Left ventricle myocardium inferior (tissue), 1 donor: ENCODE results near the gene NOP14. TPM values are rescaled to one million over a fixed set of nuclear protein-coding genes. Genes with fewer than 3 reads are reported as not detected.

Experiments
- DNase-seq: peaks from one replicate; pipeline ENCODE4 v3.0.0-alpha.2; 2020
- H3K27ac ChIP-seq: fragments of 200-600 bp; replicated peaks from 2 replicates; pipeline ENCODE4 v1.8.0; 2021
- H3K27me3 ChIP-seq: fragments of 200-600 bp; 2 replicates; pipeline ENCODE4 v1.8.0; 2021; ENCODE audit warnings: low read depth
- H3K36me3 ChIP-seq: fragments of 200-600 bp; 2 replicates; pipeline ENCODE4 v1.8.0; 2021
- H3K4me1 ChIP-seq: fragments of 200-600 bp; 2 replicates; pipeline ENCODE4 v1.8.0; 2021
- H3K4me3 ChIP-seq: fragments of 200-600 bp; 2 replicates; pipeline ENCODE4 v1.8.0; 2021; ENCODE audit warnings: mild to moderate bottlenecking, moderate library complexity
- H3K9me3 ChIP-seq: fragments of 200-600 bp; replicated peaks from 2 replicates; pipeline ENCODE4 v1.8.0; 2021
- CTCF ChIP-seq: fragments of 200-600 bp; IDR thresholded peaks from 2 replicates; pipeline ENCODE4 v1.8.0; 2021; ENCODE audit warnings: antibody characterized with exemption, mild to moderate bottlenecking, borderline replicate concordance
- intact Hi-C: fragments of 100-400 bp; cut with micrococcal nuclease; formaldehyde crosslinking; loops from one replicate; pipeline ENCODE4 v1.11.0; 2022
- total RNA-seq: library from RNA; stranded (reverse); fragmentation: NEBNext Ultra II Directional; extraction: Animal tissue kit (Norgen Biotek cat#: 25700); gene quantifications from one replicate; pipeline ENCODE4 v1.2.1, GENCODE V29; 2021
- donor health status: DM: no; HTN: yes; CAD: no; lungs with severe emphysema.

The NOP14 gene
- total RNA-seq, 1 donor from 2014 or later: 17.4 TPM

- intact Hi-C loops: no loop called here
- Histone ChIP-seq H3K27me3 (no peaks in the 10 kb centered on the region), H3K27ac (no peak overlapping the region), H3K4me3 (no peak overlapping the region), H3K4me1 (peaks cover 40% of the 10 kb centered on the region), H3K9me3 (no peaks in the 10 kb centered on the region), H3K36me3 (peaks cover 86% of the 10 kb centered on the region)
- no peak for DNase-seq
- no peak for TF ChIP-seq CTCF
These were observed 36.0 kb downstream of the NOP14 start for GRCh38 chr4:2927016-2927695.

DNA sequence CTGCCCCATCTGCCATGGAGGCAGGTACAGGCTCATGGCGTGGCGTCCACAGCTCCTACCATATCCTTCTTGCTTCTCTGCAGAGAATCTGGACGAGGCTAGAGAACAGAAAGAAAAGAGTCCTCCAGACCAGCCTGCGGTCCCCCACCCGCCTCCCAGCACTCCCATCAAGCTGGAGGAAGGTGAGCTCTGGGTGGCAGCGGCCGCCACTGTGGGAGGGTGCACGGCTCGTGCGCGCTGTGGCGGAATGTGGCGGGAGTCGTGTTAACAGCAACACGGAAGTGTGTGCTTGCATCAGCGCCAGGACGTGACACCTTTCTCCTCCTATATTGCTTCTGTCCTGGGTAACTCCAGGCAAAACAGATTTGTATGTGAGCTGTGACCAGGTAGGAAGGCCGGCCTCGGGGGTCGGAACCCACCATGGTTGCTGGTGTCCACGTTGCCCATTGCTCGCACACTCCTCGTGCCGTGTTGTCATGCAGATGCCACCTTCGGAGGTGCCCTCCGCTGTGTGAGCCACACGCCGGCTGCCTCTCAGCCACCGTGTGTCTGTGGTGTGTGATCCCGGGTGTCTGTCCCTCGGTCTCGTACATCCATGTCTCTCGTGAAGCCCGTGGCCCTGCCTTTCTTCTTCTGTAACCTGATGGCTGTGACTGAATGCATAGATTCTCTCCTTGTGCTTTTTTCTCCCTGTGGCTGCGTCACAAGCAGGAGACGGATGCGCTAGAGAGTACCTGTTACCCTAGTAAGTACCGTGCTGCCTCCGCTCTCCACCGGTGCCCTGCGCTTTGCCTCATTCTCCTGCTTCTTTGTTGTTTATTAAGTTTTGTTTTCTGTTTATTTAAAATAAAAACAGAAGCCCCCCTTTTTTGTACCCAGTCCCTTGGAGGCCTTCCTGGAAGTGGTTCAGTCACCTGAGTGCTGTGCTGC, 37.0 kb downstream of the NOP14 start:
- Histone ChIP-seq H3K27me3 (no peaks in the 10 kb centered on the region), H3K9me3 (no peaks in the 10 kb centered on the region), H3K4me3 (no peak overlapping the region), H3K36me3 (peaks cover 94% of the 10 kb centered on the region), H3K27ac (no peak overlapping the region), H3K4me1 (peaks cover 32% of the 10 kb centered on the region)
- no peak for TF ChIP-seq CTCF
- no peak for DNase-seq
- intact Hi-C loops: no loop called here

- Histone ChIP-seq H3K9me3 (no peaks in the 10 kb centered on the region), H3K27me3 (no peaks in the 10 kb centered on the region), H3K4me1 (peaks cover 25% of the 10 kb centered on the region), H3K27ac (no peak overlapping the region), H3K36me3 (peaks cover 96% of the 10 kb centered on the region), H3K4me3 (no peak overlapping the region)
- no peak for DNase-seq
- intact Hi-C loops: no loop called here
- TF ChIP-seq CTCF: no peak
These were observed 37.7 kb downstream of the NOP14 start for GRCh38 chr4:2925496-2925895.

- Histone ChIP-seq H3K27me3 (no peaks in the 10 kb centered on the region), H3K36me3 (peaks cover 96% of the 10 kb centered on the region), H3K27ac (no peak overlapping the region), H3K4me1 (peaks cover 20% of the 10 kb centered on the region), H3K4me3 (no peak overlapping the region), H3K9me3 (peaks cover 3% of the 10 kb centered on the region)
- intact Hi-C loops: no loop called here
- no peak for TF ChIP-seq CTCF
- DNase-seq: no peak
These were observed 38.4 kb downstream of the NOP14 start for GRCh38 chr4:2924765-2925301.

DNA sequence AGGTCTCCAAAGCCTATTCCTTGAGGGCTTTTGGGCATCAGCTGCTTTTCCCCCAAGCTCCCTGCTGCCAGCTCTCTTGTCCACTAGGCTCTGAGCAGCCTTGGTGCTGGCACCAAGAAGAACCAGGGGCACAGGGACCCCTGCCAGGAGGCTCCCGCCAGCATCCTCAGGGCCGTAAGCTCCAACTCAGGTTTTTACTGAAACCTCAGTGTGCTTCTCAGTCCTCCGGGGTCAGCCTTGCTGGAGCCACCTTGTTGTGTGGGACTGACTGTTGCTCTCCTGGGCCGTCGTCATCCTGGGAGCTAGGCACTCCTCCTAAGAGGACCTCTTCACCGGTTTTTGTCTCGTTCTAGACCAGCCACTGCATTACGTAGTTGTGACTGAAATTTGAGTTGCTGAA, 38.9 kb downstream of the NOP14 start:
- Histone ChIP-seq H3K36me3 (peaks cover 96% of the 10 kb centered on the region), H3K9me3 (peaks cover 6% of the 10 kb centered on the region), H3K27ac (no peak overlapping the region), H3K27me3 (no peaks in the 10 kb centered on the region), H3K4me1 (peaks cover 20% of the 10 kb centered on the region), H3K4me3 (no peak overlapping the region)
- DNase-seq: no peak
- TF ChIP-seq CTCF: no peak
- intact Hi-C loops: no loop called here
